PC-3 (cell line): ENCODE measurements around the gene FBXL19.

Experiments
- EZH2 ChIP-seq: fragments of 300-600 bp; sonication (generic); IDR thresholded peaks from one replicate; pipeline ENCODE4 v1.6.1; 2017; ENCODE audit warnings: antibody characterized with exemption, mild to moderate bottlenecking, low read length; ENCODE audit not compliant: unreplicated experiment
- EZH2phosphoT487 ChIP-seq: fragments of 300-600 bp; sonication (generic); IDR thresholded peaks from 2 replicates; pipeline ENCODE4 v1.6.1; 2018; ENCODE audit warnings: mild to moderate bottlenecking, antibody characterized with exemption, low read length, borderline replicate concordance
- TF ChIP-seq, protein P1 (sequence below): fragments of 300-600 bp; sonication (generic); conservative IDR thresholded peaks from 2 replicates; pipeline ENCODE4 v1.5.1; 2017; ENCODE audit warnings: antibody characterized with exemption, low read depth, mild to moderate bottlenecking, low read length

DNA sequence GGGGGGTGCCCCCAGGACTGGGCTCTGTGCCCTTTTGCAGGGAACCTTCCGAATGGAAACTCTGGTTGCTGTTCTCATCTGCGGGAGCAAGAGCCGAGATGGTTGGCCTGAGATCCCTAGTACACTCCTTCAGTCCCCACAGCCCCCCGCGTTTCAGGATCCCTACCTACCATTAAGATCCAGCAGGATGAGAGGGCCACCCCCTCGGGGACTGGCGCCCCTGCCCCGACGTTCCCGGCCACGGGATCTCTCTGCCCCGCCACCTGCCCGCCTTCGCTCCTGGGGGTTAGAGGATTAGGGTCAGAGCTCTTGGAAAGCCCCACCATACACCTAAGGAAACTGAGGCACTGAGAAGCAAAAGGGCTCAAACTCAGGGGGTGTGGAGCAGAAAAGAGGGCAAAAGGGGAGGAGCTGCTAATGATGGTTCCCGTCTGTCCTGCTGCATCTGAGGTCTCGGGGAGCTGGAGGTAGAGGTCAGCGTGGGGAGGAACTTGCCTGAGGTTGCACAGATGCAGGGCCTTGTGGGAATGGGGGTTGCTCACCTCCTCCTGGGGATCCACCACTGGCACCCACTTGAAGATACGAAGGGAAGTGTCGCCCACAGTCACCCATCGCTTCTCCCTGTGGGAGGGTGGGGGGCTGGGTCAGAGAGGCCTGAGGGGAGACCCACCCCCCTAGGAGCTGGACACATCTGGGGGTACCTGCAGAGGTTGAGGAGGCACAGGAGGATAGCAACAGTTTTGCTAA is 30.5 kb upstream of the FBXL19 start:
- TF ChIP-seq, protein P1, sequence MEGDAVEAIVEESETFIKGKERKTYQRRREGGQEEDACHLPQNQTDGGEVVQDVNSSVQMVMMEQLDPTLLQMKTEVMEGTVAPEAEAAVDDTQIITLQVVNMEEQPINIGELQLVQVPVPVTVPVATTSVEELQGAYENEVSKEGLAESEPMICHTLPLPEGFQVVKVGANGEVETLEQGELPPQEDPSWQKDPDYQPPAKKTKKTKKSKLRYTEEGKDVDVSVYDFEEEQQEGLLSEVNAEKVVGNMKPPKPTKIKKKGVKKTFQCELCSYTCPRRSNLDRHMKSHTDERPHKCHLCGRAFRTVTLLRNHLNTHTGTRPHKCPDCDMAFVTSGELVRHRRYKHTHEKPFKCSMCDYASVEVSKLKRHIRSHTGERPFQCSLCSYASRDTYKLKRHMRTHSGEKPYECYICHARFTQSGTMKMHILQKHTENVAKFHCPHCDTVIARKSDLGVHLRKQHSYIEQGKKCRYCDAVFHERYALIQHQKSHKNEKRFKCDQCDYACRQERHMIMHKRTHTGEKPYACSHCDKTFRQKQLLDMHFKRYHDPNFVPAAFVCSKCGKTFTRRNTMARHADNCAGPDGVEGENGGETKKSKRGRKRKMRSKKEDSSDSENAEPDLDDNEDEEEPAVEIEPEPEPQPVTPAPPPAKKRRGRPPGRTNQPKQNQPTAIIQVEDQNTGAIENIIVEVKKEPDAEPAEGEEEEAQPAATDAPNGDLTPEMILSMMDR: no peak
- TF ChIP-seq EZH2phosphoT487 (no peak), EZH2 (no peak)
